Fibroblast of mammary gland (primary cell): ENCODE measurements around the gene KSR1.
"Not testable (repeated sequence)": the region's sequence is repeated elsewhere in the genome, so short reads cannot be mapped to it uniquely, and the experiment has no call there.

Experiments
- DNase-seq: peaks from one replicate; pipeline ENCODE4 v3.0.0-alpha.2; 2010; ENCODE audit warnings: low read depth
- H3K4me3 ChIP-seq: 2 replicates; pipeline ENCODE4 v1.5.1; 2011; ENCODE audit warnings: low read depth, mild to moderate bottlenecking, low read length, moderate library complexity; ENCODE audit not compliant: control insufficient read depth
- TF ChIP-seq, protein P1 (sequence below): conservative IDR thresholded peaks from 2 replicates; pipeline ENCODE4 v1.5.1; 2011; ENCODE audit warnings: low read depth, low read length, inconsistent platforms; ENCODE audit not compliant: control insufficient read depth, insufficient read depth

The KSR1 gene

DNA sequence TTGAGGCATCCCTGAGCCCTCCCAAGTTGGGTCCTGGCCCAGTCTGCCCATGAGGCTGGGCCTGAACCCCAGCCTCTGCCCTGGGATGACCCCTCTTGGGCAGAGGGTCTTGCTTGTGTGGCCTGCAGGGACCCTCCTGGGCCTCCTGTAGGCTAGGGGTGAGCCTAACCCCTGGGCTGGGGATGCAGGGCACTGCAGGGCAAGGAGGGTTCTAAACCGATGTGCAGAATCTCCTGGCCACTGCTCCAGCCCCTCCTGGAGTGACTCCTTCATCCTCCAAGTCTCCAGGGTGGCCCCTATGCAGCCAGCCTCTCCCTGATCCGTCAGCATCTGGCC, 212.2 kb downstream of the KSR1 start:
- no peak overlapping the region for H3K4me3 ChIP-seq
- DNase-seq: no peak
- TF ChIP-seq, protein P1, sequence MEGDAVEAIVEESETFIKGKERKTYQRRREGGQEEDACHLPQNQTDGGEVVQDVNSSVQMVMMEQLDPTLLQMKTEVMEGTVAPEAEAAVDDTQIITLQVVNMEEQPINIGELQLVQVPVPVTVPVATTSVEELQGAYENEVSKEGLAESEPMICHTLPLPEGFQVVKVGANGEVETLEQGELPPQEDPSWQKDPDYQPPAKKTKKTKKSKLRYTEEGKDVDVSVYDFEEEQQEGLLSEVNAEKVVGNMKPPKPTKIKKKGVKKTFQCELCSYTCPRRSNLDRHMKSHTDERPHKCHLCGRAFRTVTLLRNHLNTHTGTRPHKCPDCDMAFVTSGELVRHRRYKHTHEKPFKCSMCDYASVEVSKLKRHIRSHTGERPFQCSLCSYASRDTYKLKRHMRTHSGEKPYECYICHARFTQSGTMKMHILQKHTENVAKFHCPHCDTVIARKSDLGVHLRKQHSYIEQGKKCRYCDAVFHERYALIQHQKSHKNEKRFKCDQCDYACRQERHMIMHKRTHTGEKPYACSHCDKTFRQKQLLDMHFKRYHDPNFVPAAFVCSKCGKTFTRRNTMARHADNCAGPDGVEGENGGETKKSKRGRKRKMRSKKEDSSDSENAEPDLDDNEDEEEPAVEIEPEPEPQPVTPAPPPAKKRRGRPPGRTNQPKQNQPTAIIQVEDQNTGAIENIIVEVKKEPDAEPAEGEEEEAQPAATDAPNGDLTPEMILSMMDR: no peak

DNA sequence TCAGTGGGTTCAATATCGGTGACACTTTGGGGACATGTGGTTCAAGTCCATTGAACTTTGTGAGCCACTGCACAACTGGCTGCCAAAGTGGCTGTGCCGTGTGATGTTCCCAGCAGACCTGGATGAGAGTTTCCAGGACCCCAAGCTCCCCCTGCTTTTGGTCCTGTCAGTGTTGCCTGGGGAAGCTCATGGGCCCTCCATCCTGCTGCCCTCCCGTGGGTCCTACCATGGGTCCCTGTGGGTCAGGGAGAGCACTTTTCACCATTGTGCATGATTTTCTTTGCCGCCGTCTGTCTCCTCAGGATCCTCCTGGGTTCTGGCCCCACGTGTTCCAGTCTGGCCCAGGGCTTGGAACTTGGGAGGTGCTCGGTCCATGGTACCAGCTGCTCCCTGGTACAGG, 212.9 kb downstream of the KSR1 start:
- no peak for DNase-seq
- no peak overlapping the region for H3K4me3 ChIP-seq
- TF ChIP-seq, protein P1: no peak

DNA sequence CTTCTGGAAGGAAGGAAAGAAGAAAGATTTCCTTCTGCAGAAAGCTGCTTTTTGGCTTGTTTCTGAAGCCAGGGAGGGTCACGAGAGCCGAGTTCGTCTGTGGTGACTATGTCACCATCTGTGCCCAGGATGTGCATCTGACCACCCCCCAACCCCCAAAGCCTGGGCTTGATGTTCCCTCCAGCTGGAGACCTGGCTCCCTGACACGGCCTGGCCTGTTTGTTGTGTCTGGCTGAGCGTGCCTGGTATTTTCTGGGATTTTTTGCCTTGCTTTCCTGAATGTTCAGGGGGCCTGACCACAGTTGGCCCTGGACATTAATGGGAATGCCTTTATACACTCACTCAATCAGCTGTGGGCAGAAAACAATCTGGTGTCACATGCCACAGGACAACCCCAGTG, 213.6 kb downstream of the KSR1 start:
- no peak overlapping the region for H3K4me3 ChIP-seq
- no peak for DNase-seq
- TF ChIP-seq, protein P1: no peak

DNA sequence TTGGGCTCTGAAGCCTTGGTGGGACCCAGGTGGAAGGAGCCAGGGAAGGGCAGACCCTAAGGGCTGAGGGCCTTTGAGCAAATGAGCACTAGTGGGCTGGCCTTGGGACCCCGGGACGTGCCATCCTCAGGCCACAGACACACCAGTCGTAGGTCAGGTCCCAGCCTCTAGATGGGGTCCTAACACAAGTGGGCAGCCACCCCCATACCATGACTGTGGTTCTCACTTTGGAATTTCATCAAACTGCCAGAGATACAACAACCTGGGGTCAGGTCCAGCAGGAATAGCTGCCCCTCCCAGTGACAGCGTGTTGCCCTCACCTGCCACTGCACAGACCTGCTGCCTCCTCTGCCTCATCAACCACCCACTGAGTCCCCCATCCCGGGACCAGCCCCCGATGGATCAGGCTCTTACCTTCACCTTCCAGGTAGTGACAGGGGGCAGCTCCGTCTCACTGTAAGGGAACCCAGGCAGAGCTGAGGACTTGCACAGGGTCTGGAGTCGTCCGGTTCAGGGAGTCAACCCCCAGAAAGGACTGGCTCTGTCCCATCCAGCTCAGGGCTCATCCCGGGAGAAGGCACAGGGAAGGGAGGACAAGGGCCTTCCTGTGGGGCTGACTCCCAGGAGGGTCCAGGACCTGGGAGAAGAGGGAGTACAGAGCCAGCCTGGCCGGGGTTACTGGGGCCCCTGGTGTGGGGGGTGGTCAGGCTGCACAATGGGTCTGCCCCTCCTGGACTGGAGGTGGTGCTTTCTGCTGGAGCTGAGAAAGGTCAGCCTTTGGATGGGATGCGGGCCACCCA, 214.7 kb downstream of the KSR1 start:
- no peak for DNase-seq
- TF ChIP-seq, protein P1: no peak
- no peak overlapping the region for H3K4me3 ChIP-seq

DNA sequence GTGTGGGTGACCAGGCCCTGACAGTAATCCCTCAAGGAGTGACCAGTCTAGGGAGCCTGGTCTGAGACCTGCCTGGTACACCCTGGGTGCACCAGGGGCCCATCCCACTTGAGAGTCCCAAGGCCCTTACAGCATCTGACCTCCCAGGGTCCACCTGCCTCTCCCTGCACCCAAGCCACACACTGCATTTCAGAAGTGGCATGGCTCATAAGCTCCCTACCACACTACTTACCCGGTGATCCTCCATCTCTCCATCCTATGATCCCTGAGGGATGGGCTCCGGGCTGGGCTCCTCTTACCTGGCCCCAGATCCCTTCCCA, 215.3 kb downstream of the KSR1 start:
- no peak for DNase-seq
- no peak overlapping the region for H3K4me3 ChIP-seq

DNA sequence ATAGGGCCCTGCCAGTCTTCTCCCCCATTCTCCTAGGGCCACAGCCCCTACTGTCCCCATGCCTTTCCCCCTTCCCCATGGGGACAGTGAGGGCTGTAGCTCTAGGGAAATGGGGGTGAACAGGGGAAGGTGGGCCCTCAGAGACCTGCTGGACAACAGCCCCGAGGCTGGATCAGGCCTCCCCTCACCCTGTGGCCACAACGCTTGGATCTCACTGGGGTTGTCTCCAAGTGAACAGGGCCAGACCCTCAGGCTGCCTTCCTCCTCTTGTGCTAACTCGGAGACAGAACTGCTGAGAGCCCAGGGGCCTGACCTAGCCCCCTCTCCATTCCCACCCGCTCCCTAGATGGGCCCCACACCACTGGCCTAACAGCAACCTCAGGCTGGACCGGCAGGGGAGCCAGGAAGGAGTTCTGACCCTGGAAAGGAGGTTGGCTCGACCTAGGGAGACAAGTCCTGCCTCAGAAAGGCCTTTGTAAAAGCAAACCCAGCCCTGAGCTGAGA, 215.8 kb downstream of the KSR1 start:
- not testable (repeated sequence) for H3K4me3 ChIP-seq, DNase-seq

More for the DNA sequence above, 215.3 kb downstream of the KSR1 start:
- TF ChIP-seq, protein P1: no peak

DNA sequence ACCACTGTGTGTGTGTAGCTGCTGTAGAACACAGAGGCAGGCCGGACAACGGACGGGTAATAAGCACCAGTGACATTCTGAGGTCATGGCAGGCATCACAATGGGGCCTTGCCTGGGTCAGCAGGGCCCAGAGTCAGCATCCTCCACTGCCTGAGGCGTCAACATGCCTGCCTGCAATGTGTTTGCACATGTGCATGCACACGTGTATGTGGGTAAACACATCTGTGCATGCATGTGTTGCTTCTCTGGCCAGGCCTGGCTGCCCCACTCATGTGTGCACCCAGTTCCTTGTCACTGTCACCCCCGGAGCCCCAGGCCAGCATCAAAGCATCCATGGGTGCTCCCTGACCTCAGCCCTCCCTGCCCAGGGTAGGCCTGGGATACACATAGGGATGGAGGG, 218.1 kb downstream of the KSR1 start:
- no peak overlapping the region for H3K4me3 ChIP-seq
- no peak for DNase-seq
- TF ChIP-seq, protein P1: no peak
